NCI-H510A treated with DMSO at 0.1 percent for 48 hours (cell line): ENCODE data around the gene GDA.
"Not testable (repeated sequence)": the region's sequence is repeated elsewhere in the genome, so short reads cannot be mapped to it uniquely, and the experiment has no call there.

Experiments used
- DNase-seq: peaks from one replicate; lab custom pipeline; 2025; lab: John Stamatoyannopoulos, UW

The GDA gene

GRCh38 chr9:72207278-72207677 is 58.0 kb downstream of the GDA start:
- DNase-seq = no peak

- peak; percentile 31 for DNase-seq
These were observed 61.3 kb downstream of the GDA start for GRCh38 chr9:72210522-72210921.

- DNase-seq = no peak
These were observed 61.8 kb downstream of the GDA start for GRCh38 chr9:72211047-72211446.

GRCh38 chr9:72213906-72214305 is 64.7 kb downstream of the GDA start:
- DNase-seq = no peak

GRCh38 chr9:72217306-72217842 is 68.1 kb downstream of the GDA start:
- DNase-seq = no peak

GRCh38 chr9:72220589-72220988 is 71.3 kb downstream of the GDA start:
- DNase-seq = no peak

GRCh38 chr9:72226146-72226812 is 77.0 kb downstream of the GDA start:
- DNase-seq = no peak

- DNase-seq = no peak
These were observed 79.0 kb downstream of the GDA start for GRCh38 chr9:72228282-72228681.

- DNase-seq = no peak
These were observed 83.5 kb downstream of the GDA start for GRCh38 chr9:72232778-72233177.

- no peak for DNase-seq
These were observed 98.3 kb downstream of the GDA start for GRCh38 chr9:72247549-72247948.

GRCh38 chr9:72251589-72251988 is 102.3 kb downstream of the GDA start:
- no peak for DNase-seq

GRCh38 chr9:72254901-72255545 is 105.8 kb downstream of the GDA start:
- no peak for DNase-seq

GRCh38 chr9:72255569-72255968 is 106.3 kb downstream of the GDA start:
- DNase-seq = no peak

- DNase-seq = peak; percentile 33
These were observed 107.7 kb downstream of the GDA start for GRCh38 chr9:72256931-72257330.

GRCh38 chr9:72257814-72258213 is 108.6 kb downstream of the GDA start:
- DNase-seq = no peak

GRCh38 chr9:72262063-72262462 is 112.8 kb downstream of the GDA start:
- DNase-seq = no peak

- no peak for DNase-seq
These were observed 114.3 kb downstream of the GDA start for GRCh38 chr9:72263572-72263971.

GRCh38 chr9:72268961-72269360 is 119.7 kb downstream of the GDA start:
- no peak for DNase-seq

- not testable (repeated sequence) for DNase-seq
These were observed 121.1 kb downstream of the GDA start for GRCh38 chr9:72270359-72270758.

GRCh38 chr9:72271613-72272478 is 122.6 kb downstream of the GDA start:
- DNase-seq = peak; percentile 76

GRCh38 chr9:72274441-72274840 is 125.2 kb downstream of the GDA start:
- DNase-seq = no peak

GRCh38 chr9:72274916-72275315 is 125.7 kb downstream of the GDA start:
- no peak for DNase-seq

GRCh38 chr9:72276429-72276828 is 127.2 kb downstream of the GDA start:
- DNase-seq = no peak
